MCF 10A (cell line): ENCODE measurements around the gene ADRA2A. TPM values are rescaled to one million over a fixed set of nuclear protein-coding genes. Genes with fewer than 3 reads are reported as not detected.

Experiments
- Bru-seq: library from RNA; stranded (reverse); fragments of 400-500 nt; gene quantifications from one replicate; lab custom pipeline; 2021; lab: Mats Ljungman, UMichigan
- BruChase-seq, 2 experiments: library from RNA; stranded (reverse); fragments of 400-500 nt; gene quantifications; one replicate each; lab custom pipeline; 2021; lab: Mats Ljungman, UMichigan
- BruUV-seq: library from RNA; stranded (reverse); fragments of 400-500 nt; replicated peaks from 2 replicates; lab custom pipeline; 2021; lab: Mats Ljungman, UMichigan
- CTCF ChIA-PET: fragments of 300-600 bp; sonication (Branson Sonifier 250); formaldehyde crosslinking; extraction: SDS; loops from one replicate; lab custom pipeline; 2021; ENCODE audit warnings: antibody characterized with exemption, inconsistent platforms; lab: Yijun Ruan, JAX
- POLR2A ChIA-PET: fragments of 300-600, 350-650 bp; sonication (Branson Sonifier 250); formaldehyde crosslinking; extraction: SDS; loops from one replicate; lab custom pipeline; 2020; ENCODE audit warnings: antibody characterized with exemption, inconsistent platforms; lab: Yijun Ruan, JAX
- DNase-seq: peaks from one replicate; pipeline ENCODE4 v3.0.0-alpha.2; 2018; ENCODE audit not compliant: unreplicated experiment
- H3K27ac Mint-ChIP-seq: one replicate; pipeline ENCODE4 v1.8.0; 2022; ENCODE audit warnings: mild to moderate bottlenecking, low read depth, mixed read lengths; ENCODE audit not compliant: unreplicated experiment
- H3K27me3 Mint-ChIP-seq: one replicate; pipeline ENCODE4 v1.8.0; 2022; ENCODE audit warnings: mixed read lengths; ENCODE audit not compliant: insufficient read depth, unreplicated experiment
- H3K36me3 Mint-ChIP-seq: one replicate; pipeline ENCODE4 v1.8.0; 2022; ENCODE audit warnings: mild to moderate bottlenecking, moderate library complexity, mixed read lengths; ENCODE audit not compliant: insufficient read depth, unreplicated experiment
- H3K4me1 Mint-ChIP-seq: one replicate; pipeline ENCODE4 v1.8.0; 2022; ENCODE audit warnings: mixed read lengths; ENCODE audit not compliant: insufficient read depth, unreplicated experiment
- H3K4me3 Mint-ChIP-seq: one replicate; pipeline ENCODE4 v1.8.0; 2022; ENCODE audit warnings: mild to moderate bottlenecking, moderate library complexity, mixed read lengths; ENCODE audit not compliant: unreplicated experiment
- H3K9me3 Mint-ChIP-seq: one replicate; pipeline ENCODE4 v1.8.0; 2022; ENCODE audit warnings: mixed read lengths; ENCODE audit not compliant: unreplicated experiment
- intact Hi-C: fragments of 100-400 bp; cut with micrococcal nuclease; formaldehyde crosslinking; loops from 2 replicates; pipeline ENCODE4 v1.14.1; 2022
- long read RNA-seq: library from polyadenylated mRNA; stranded (forward); transcript quantifications from one replicate; pipeline ENCODE4 v2.0.0, GENCODE V29; 2022
- total RNA-seq: library from RNA; stranded (reverse); gene quantifications from 2 replicates; pipeline ENCODE4 v1.2.3, GENCODE V29; 2022
- TF ChIP-seq, protein P1 (sequence below): fragments of 200-600 bp; IDR thresholded peaks from one replicate; pipeline ENCODE4 v1.8.0; 2022; ENCODE audit warnings: antibody characterized with exemption, mild to moderate bottlenecking; ENCODE audit not compliant: unreplicated experiment

The ADRA2A gene
- total RNA-seq (not detected in 2 replicates), Bru-seq, nascent RNA (percentile 14 among the genes with signal in this experiment), BruChase-seq, experiment 1, labeled RNA remaining after a 6-hour chase (percentile 18 among the genes with signal in this experiment), BruChase-seq, experiment 2, labeled RNA remaining after a 2-hour chase (percentile 18 among the genes with signal in this experiment)
- long read RNA-seq, result 0 reads

DNA sequence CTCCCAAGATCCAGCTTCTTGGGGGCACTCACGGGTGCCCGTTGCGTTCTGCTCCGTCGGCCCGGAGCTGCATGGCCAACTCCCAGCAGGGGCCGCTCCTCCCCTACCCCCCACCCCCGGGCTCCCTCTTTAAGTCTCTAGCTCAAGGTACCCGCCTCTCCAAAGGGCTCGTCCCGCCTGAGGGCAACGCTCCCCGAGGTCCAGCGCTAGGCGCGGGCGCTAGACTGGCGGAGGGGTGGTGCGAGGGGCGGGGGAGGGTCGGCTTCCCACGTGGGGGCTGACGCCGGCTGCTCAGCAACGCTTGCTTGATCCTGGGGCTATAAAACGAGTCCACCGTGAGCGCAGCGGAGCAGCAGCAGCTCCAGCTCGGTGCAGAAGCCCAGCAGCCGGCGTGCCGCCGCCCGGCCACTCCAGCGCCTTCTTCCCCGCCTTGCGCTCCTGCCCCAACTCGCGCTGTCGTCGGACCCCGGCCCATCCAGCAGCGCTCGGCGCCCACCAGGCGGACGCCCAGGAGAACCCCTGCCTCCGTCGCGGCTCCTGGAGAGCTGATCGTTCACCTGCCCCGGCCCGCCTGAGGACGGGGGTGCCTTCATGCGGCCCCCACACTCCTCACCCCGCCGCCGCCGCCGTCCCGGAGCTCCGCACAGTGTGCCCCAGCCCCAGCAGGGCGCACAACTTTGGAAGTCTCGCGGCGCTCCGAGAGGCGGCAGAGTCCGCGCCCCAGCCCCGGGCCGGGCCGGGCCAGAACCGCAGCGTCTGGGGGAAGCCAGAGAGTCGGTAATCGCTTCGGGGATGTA lies at the start of gene ADRA2A:
Gene ADRA2A (plus strand): TSS at position 348 of the 797 bp plus-strand sequence. CDS start 968 bp downstream, outside the sequence.
- Mint-ChIP-seq H3K27ac (no peak within 1 kb of the TSS), H3K9me3 (no peaks in the 10 kb centered on the region), H3K27me3 (peaks cover 46% of the 10 kb centered on the region), H3K4me1 (no peaks in the 10 kb centered on the region), H3K36me3 (no peaks in the 10 kb centered on the region), H3K4me3 (peak within 1 kb of the TSS; percentile 69)
- intact Hi-C loops, result loop anchor here (1.0 to 10.0 kb wide), 6 partner anchors 246 to 1238 kb away; no protein-coding TSS in a partner anchor
- no peak for DNase-seq
- no TSS peak for BruUV-seq
- TF ChIP-seq, protein P1, sequence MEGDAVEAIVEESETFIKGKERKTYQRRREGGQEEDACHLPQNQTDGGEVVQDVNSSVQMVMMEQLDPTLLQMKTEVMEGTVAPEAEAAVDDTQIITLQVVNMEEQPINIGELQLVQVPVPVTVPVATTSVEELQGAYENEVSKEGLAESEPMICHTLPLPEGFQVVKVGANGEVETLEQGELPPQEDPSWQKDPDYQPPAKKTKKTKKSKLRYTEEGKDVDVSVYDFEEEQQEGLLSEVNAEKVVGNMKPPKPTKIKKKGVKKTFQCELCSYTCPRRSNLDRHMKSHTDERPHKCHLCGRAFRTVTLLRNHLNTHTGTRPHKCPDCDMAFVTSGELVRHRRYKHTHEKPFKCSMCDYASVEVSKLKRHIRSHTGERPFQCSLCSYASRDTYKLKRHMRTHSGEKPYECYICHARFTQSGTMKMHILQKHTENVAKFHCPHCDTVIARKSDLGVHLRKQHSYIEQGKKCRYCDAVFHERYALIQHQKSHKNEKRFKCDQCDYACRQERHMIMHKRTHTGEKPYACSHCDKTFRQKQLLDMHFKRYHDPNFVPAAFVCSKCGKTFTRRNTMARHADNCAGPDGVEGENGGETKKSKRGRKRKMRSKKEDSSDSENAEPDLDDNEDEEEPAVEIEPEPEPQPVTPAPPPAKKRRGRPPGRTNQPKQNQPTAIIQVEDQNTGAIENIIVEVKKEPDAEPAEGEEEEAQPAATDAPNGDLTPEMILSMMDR, result no peak
- ChIA-PET POLR2A (interaction anchor here (0.6 kb wide), 1 partner anchor 1142 kb away, joined by 3 read pairs; no protein-coding TSS in a partner anchor), CTCF (interaction anchor here (0.5 to 6.7 kb wide), 51 partner anchors 11 to 1704 kb away, joined by 3 to 99 read pairs (median 4); no protein-coding TSS in a partner anchor)

DNA sequence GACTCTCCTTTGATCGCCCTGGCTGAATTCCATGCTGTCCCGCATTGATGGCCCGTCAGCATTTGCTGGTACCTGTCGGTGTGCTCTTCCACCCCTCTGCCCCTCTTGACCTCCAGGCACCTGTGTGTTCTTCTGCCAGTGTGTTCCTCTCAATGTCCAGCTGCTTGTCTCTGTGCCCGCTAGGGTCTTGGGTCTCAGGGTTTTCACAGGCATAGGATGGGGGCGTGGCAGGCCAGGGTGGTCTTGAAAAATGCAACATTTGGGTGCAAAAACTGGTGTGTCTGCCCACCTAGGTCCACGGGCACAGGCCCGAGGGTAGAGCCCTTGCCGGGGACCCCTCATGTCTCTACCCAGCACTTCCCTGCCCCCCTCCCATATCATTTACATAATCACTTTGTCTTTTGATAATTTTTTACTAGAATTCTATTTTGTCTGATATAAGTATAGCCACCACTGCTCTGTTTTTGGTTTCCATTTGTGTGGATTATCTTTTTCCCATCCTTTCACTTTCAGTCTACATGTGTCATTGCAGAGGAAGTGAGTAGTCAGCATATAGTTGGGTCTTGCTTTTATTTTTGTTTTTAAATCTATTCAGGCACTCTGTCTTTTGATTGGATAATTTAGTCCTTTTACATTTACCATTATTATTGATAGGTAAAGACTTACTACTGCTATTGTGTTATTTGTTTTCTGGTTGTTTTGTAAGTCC lies 46.6 kb upstream of the ADRA2A start:
- intact Hi-C loops, result no loop called here
- H3K36me3 Mint-ChIP-seq, result peaks cover 14% of the 10 kb centered on the region
- POLR2A ChIA-PET, result no interaction called here
- peaks cover 8% of the 10 kb centered on the region for H3K9me3 Mint-ChIP-seq
- TF ChIP-seq, protein P1, result no peak
- no peak for DNase-seq
- H3K27me3 Mint-ChIP-seq, result no peaks in the 10 kb centered on the region
- H3K4me1 Mint-ChIP-seq, result peaks cover 8% of the 10 kb centered on the region
- no TSS peak for BruUV-seq
- no peak overlapping the region for H3K27ac Mint-ChIP-seq
- H3K4me3 Mint-ChIP-seq, result no peak overlapping the region
- CTCF ChIA-PET, result no interaction called here

DNA sequence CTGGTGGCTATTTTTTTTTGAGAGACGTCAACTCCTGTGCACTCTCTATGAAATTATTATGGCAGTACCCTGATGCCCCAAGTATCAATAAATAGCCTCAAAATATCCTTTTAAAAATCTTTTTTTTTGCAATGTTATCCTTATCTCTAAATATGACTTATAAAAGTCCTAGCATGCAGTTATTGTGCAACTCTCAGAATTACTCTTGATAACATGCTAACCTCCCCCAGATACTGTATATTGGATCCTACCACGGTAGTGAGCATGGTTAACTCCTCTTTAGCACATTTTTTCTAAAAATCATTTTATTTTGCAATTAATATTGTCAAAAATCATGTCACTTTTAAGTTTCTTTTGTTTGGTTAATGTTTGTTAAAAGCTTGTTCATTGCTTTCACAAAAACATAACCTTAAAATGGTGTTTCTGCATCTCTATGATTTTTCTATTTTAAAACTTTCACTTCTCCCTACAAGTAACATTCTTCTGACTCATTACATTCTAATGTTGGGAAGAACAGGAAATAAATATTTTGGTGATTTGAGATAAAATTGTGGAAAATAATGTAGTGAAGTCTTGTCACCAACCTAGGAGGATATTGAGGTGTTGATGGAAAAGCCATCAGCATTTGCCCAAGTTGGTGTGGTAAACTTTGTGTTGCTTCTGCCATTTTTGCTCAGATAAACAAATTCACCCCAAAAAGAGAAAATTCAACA lies 42.1 kb upstream of the ADRA2A start:
- ChIA-PET POLR2A (no interaction called here), CTCF (no interaction called here)
- H3K4me3 Mint-ChIP-seq, result no peak overlapping the region
- DNase-seq, result no peak
- H3K9me3 Mint-ChIP-seq, result peaks cover 5% of the 10 kb centered on the region
- intact Hi-C loops, result loop anchor here (5.0 kb wide), 1 partner anchor 112 kb away; no protein-coding TSS in a partner anchor
- TF ChIP-seq, protein P1, result no peak
- BruUV-seq, result no TSS peak
- peaks cover 17% of the 10 kb centered on the region for H3K36me3 Mint-ChIP-seq
- H3K4me1 Mint-ChIP-seq, result peaks cover 8% of the 10 kb centered on the region
- H3K27me3 Mint-ChIP-seq, result no peaks in the 10 kb centered on the region
- no peak overlapping the region for H3K27ac Mint-ChIP-seq
